IPS-20b (cell line): ENCODE measurements around the gene ABCC6.
"Not testable (repeated sequence)": the region's sequence is repeated elsewhere in the genome, so short reads cannot be mapped to it uniquely, and the experiment has no call there.

Source experiments
- H3K27ac ChIP-seq: one replicate; pipeline ENCODE4 v1.5.1; 2013; ENCODE audit warnings: low read length
- H3K27me3 ChIP-seq: 2 replicates; pipeline ENCODE4 v1.6.1; 2013; ENCODE audit warnings: mild to moderate bottlenecking, low read length, inconsistent platforms; ENCODE audit not compliant: insufficient read depth
- H3K36me3 ChIP-seq: 2 replicates; pipeline ENCODE4 v1.6.1; 2013; ENCODE audit warnings: low read depth, mild to moderate bottlenecking, inconsistent platforms, low read length, moderate library complexity; ENCODE audit not compliant: insufficient read depth
- H3K4me1 ChIP-seq: 2 replicates; pipeline ENCODE4 v1.6.1; 2013; ENCODE audit warnings: mild to moderate bottlenecking, control low read depth, inconsistent platforms, low read length, moderate library complexity; ENCODE audit not compliant: insufficient read depth
- H3K4me3 ChIP-seq: 2 replicates; pipeline ENCODE4 v1.5.1; 2013; ENCODE audit warnings: mild to moderate bottlenecking, low read length, inconsistent platforms
- H3K9ac ChIP-seq: 2 replicates; pipeline ENCODE4 v1.6.1; 2013; ENCODE audit warnings: low read depth, mild to moderate bottlenecking, inconsistent platforms, low read length, moderate library complexity
- H3K9me3 ChIP-seq: 2 replicates; pipeline ENCODE4 v1.6.1; 2013; ENCODE audit warnings: mild to moderate bottlenecking, low read depth, low read length, inconsistent platforms; ENCODE audit not compliant: insufficient read depth

Gene ABCC6

GRCh38 chr16:16222850-16223661, at the start of gene ABCC6:
TSS of gene ABCC6 (minus strand) at chr16:16223494. CDS start at chr16:16223434, 60 bp downstream.
- not testable (repeated sequence) for H3K9ac ChIP-seq, H3K27ac ChIP-seq, H3K36me3 ChIP-seq, H3K4me1 ChIP-seq, H3K9me3 ChIP-seq, H3K27me3 ChIP-seq
- H3K4me3 ChIP-seq, result peak within 1 kb of the TSS; percentile 38; the same call in 1 of the 2 replicates

- not testable (repeated sequence) for H3K27me3 ChIP-seq, H3K27ac ChIP-seq, H3K9ac ChIP-seq, H3K4me1 ChIP-seq, H3K4me3 ChIP-seq, H3K36me3 ChIP-seq, H3K9me3 ChIP-seq
Measured at GRCh38 chr16:16272573-16273221, 49.4 kb upstream of the ABCC6 start.

- not testable (repeated sequence) for H3K27me3 ChIP-seq, H3K4me1 ChIP-seq, H3K27ac ChIP-seq, H3K36me3 ChIP-seq, H3K4me3 ChIP-seq, H3K9me3 ChIP-seq, H3K9ac ChIP-seq
Measured at GRCh38 chr16:16271658-16272057, 48.4 kb upstream of the ABCC6 start.

- not testable (repeated sequence) for H3K4me1 ChIP-seq, H3K9me3 ChIP-seq, H3K27me3 ChIP-seq, H3K36me3 ChIP-seq, H3K4me3 ChIP-seq, H3K9ac ChIP-seq, H3K27ac ChIP-seq
Measured at GRCh38 chr16:16268185-16268808, 45.0 kb upstream of the ABCC6 start.

- not testable (repeated sequence) for H3K36me3 ChIP-seq, H3K4me1 ChIP-seq, H3K27ac ChIP-seq, H3K4me3 ChIP-seq, H3K9me3 ChIP-seq, H3K27me3 ChIP-seq, H3K9ac ChIP-seq
Measured at GRCh38 chr16:16267708-16268107, 44.4 kb upstream of the ABCC6 start.

- not testable (repeated sequence) for H3K4me1 ChIP-seq, H3K36me3 ChIP-seq, H3K27me3 ChIP-seq, H3K27ac ChIP-seq, H3K4me3 ChIP-seq, H3K9me3 ChIP-seq, H3K9ac ChIP-seq
Measured at GRCh38 chr16:16265044-16265443, 41.8 kb upstream of the ABCC6 start.

GRCh38 chr16:16263947-16264346, 40.7 kb upstream of the ABCC6 start:
- not testable (repeated sequence) for H3K4me1 ChIP-seq, H3K36me3 ChIP-seq, H3K27me3 ChIP-seq, H3K27ac ChIP-seq, H3K9me3 ChIP-seq, H3K9ac ChIP-seq, H3K4me3 ChIP-seq

DNA sequence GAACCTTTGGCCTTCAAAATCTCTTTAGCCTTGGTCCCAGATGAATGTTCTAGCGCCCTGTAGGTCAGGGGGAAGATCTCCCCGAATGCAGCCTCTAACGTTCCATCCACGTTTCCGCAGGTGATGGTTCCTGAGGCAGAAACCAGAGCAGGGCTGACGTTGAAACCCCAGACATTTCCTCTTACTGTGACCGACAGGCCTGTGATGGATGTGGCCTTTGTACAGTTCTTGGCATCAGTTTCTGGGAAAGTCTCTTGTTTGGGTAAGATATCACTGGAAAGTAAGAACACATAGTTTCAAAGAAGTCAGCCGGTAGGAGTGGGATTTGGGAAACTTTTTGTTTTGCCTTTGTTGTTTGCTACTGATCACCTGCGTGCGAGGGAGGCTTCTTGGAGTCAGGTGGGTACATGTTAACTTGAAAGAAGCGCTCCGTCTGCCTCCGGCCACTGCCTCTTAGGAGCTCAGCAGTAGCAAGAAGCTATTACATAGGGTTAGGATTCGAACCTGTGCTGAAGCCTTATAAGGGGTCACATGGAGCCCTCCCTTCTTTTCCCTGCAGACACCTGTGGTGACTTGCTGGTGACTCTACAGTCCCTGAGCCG, 39.8 kb upstream of the ABCC6 start:
- not testable (repeated sequence) for H3K4me3 ChIP-seq, H3K9ac ChIP-seq, H3K4me1 ChIP-seq, H3K27ac ChIP-seq, H3K27me3 ChIP-seq, H3K9me3 ChIP-seq, H3K36me3 ChIP-seq

DNA sequence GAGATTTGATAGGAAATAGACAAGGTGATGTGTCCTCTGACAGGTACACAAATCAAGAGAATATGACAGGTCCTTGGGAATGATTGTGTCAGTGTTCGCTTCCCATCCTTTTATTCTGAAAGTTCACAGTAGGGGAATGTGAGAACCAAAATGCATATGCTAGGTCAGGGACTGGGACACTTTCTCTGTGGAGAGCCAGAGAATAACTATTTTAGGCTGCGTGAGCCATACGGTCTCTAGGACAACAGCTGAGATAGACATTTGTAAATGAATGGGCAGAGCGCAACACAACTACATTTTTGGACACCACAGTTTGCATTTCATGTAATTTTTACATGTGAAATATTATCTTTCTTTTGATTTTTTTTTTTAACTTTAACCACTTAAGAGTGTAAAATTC, 36.7 kb upstream of the ABCC6 start:
- not testable (repeated sequence) for H3K36me3 ChIP-seq

GRCh38 chr16:16258822-16259221, 35.5 kb upstream of the ABCC6 start:
- H3K4me1 ChIP-seq, H3K27ac ChIP-seq, H3K36me3 ChIP-seq, H3K9ac ChIP-seq, H3K27me3 ChIP-seq, H3K4me3 ChIP-seq, H3K9me3 ChIP-seq: not testable (repeated sequence)

More for the DNA sequence above, 36.7 kb upstream of the ABCC6 start:
- H3K27ac ChIP-seq, H3K4me3 ChIP-seq, H3K9ac ChIP-seq, H3K9me3 ChIP-seq, H3K4me1 ChIP-seq, H3K27me3 ChIP-seq: not testable (repeated sequence)

- not testable (repeated sequence) for H3K27ac ChIP-seq, H3K27me3 ChIP-seq, H3K9me3 ChIP-seq, H3K4me3 ChIP-seq, H3K9ac ChIP-seq, H3K4me1 ChIP-seq, H3K36me3 ChIP-seq
Measured at GRCh38 chr16:16257301-16257923, 34.1 kb upstream of the ABCC6 start.
